Measurements from ENCODE around the gene ZNRF4. TPM values are rescaled to one million over a fixed set of nuclear protein-coding genes. Genes with fewer than 3 reads are reported as not detected.
"Not testable (repeated sequence)": the region's sequence is repeated elsewhere in the genome, so short reads cannot be mapped to it uniquely, and the experiment has no call there.

ZNRF4 gene
- total RNA-seq, result not detected

GRCh38 chr19:5455367-5456129 lies at the start of gene ZNRF4:
ZNRF4 (plus strand) TSS chr19:5455417; CDS start chr19:5455492, 75 bp downstream.
- no peaks in the 10 kb centered on the region for H3K4me1 Mint-ChIP-seq (ENCODE audit: low read depth)
- H3K27ac Mint-ChIP-seq, result no peak within 1 kb of the TSS
- DNase-seq, result no peak
- H3K36me3 Mint-ChIP-seq (ENCODE audit: low read depth), result no peaks in the 10 kb centered on the region
- H3K27me3 Mint-ChIP-seq (ENCODE audit: low read depth), result peaks cover 2% of the 10 kb centered on the region
- H3K9me3 Mint-ChIP-seq, result no peaks in the 10 kb centered on the region
- CTCF ChIA-PET, result no interaction called here
- H3K4me3 Mint-ChIP-seq, result no peak within 1 kb of the TSS
- intact Hi-C loops (cut with micrococcal nuclease), result no loop called here

GRCh38 chr19:5406198-5406597 lies 49.0 kb upstream of the ZNRF4 start:
- H3K4me1 Mint-ChIP-seq (ENCODE audit: low read depth); intact Hi-C loops (cut with micrococcal nuclease); CTCF ChIA-PET; DNase-seq; H3K36me3 Mint-ChIP-seq (ENCODE audit: low read depth); H3K27ac Mint-ChIP-seq; H3K4me3 Mint-ChIP-seq; H3K9me3 Mint-ChIP-seq; H3K27me3 Mint-ChIP-seq (ENCODE audit: low read depth): not testable (repeated sequence)

GRCh38 chr19:5406816-5407215 lies 48.4 kb upstream of the ZNRF4 start:
- Mint-ChIP-seq H3K4me1 (ENCODE audit: low read depth) (no peaks in the 10 kb centered on the region), H3K9me3 (peaks cover 8% of the 10 kb centered on the region), H3K4me3 (no peak overlapping the region), H3K27me3 (ENCODE audit: low read depth) (peaks cover 10% of the 10 kb centered on the region), H3K27ac (no peak overlapping the region), H3K36me3 (ENCODE audit: low read depth) (no peaks in the 10 kb centered on the region)
- CTCF ChIA-PET, result interaction anchor here (0.7 kb wide), 1 partner anchor 177 kb away, joined by 3 read pairs; no protein-coding TSS in a partner anchor
- intact Hi-C loops (cut with micrococcal nuclease), result no loop called here
- DNase-seq, result no peak

- no peak overlapping the region for H3K27ac Mint-ChIP-seq
- H3K36me3 Mint-ChIP-seq (ENCODE audit: low read depth), result no peaks in the 10 kb centered on the region
- no peak overlapping the region for H3K4me3 Mint-ChIP-seq
- CTCF ChIA-PET, result no interaction called here
- H3K9me3 Mint-ChIP-seq, result peaks cover 8% of the 10 kb centered on the region
- no peak for DNase-seq
- intact Hi-C loops (cut with micrococcal nuclease), result no loop called here
- H3K27me3 Mint-ChIP-seq (ENCODE audit: low read depth), result peaks cover 8% of the 10 kb centered on the region
- H3K4me1 Mint-ChIP-seq (ENCODE audit: low read depth), result no peaks in the 10 kb centered on the region
Measured at GRCh38 chr19:5407356-5407755, 47.9 kb upstream of the ZNRF4 start.

- intact Hi-C loops (cut with micrococcal nuclease), result no loop called here
- Mint-ChIP-seq H3K27me3 (ENCODE audit: low read depth) (peaks cover 31% of the 10 kb centered on the region), H3K9me3 (no peaks in the 10 kb centered on the region), H3K4me3 (no peak overlapping the region), H3K27ac (no peak overlapping the region), H3K36me3 (ENCODE audit: low read depth) (no peaks in the 10 kb centered on the region), H3K4me1 (ENCODE audit: low read depth) (no peaks in the 10 kb centered on the region)
- DNase-seq, result no peak
- CTCF ChIA-PET, result no interaction called here
Measured at GRCh38 chr19:5417495-5418436, 37.5 kb upstream of the ZNRF4 start.

GRCh38 chr19:5418677-5419076 lies 36.5 kb upstream of the ZNRF4 start:
- Mint-ChIP-seq H3K27ac (no peak overlapping the region), H3K27me3 (ENCODE audit: low read depth) (peaks cover 34% of the 10 kb centered on the region), H3K4me3 (no peak overlapping the region), H3K4me1 (ENCODE audit: low read depth) (no peaks in the 10 kb centered on the region), H3K36me3 (ENCODE audit: low read depth) (no peaks in the 10 kb centered on the region), H3K9me3 (no peaks in the 10 kb centered on the region)
- no peak for DNase-seq
- CTCF ChIA-PET, result no interaction called here
- intact Hi-C loops (cut with micrococcal nuclease), result no loop called here

- intact Hi-C loops (cut with micrococcal nuclease), result no loop called here
Measured at GRCh38 chr19:5420953-5421352, 34.3 kb upstream of the ZNRF4 start.

GRCh38 chr19:5423567-5424125 lies 31.6 kb upstream of the ZNRF4 start:
- CTCF ChIA-PET, result interaction anchor here (0.6 kb wide), 1 partner anchor 916 kb away, joined by 5 read pairs; no protein-coding TSS in a partner anchor
- DNase-seq, result no peak
- Mint-ChIP-seq H3K4me1 (ENCODE audit: low read depth) (no peaks in the 10 kb centered on the region), H3K9me3 (no peaks in the 10 kb centered on the region), H3K36me3 (ENCODE audit: low read depth) (no peaks in the 10 kb centered on the region), H3K27me3 (ENCODE audit: low read depth) (peaks cover 39% of the 10 kb centered on the region), H3K27ac (no peak overlapping the region), H3K4me3 (no peak overlapping the region)
- intact Hi-C loops (cut with micrococcal nuclease), result no loop called here

More at GRCh38 chr19:5420953-5421352, 34.3 kb upstream of the ZNRF4 start:
- Mint-ChIP-seq H3K4me1 (ENCODE audit: low read depth) (no peaks in the 10 kb centered on the region), H3K9me3 (no peaks in the 10 kb centered on the region), H3K27ac (no peak overlapping the region), H3K4me3 (no peak overlapping the region), H3K36me3 (ENCODE audit: low read depth) (no peaks in the 10 kb centered on the region), H3K27me3 (ENCODE audit: low read depth) (peaks cover 38% of the 10 kb centered on the region)
- CTCF ChIA-PET, result no interaction called here
- no peak for DNase-seq

GRCh38 chr19:5424192-5424973 lies 30.8 kb upstream of the ZNRF4 start:
- Mint-ChIP-seq H3K27ac (no peak overlapping the region), H3K4me3 (no peak overlapping the region), H3K4me1 (ENCODE audit: low read depth) (no peaks in the 10 kb centered on the region), H3K9me3 (no peaks in the 10 kb centered on the region), H3K27me3 (ENCODE audit: low read depth) (peaks cover 32% of the 10 kb centered on the region), H3K36me3 (ENCODE audit: low read depth) (no peaks in the 10 kb centered on the region)
- intact Hi-C loops (cut with micrococcal nuclease), result no loop called here
- CTCF ChIA-PET, result no interaction called here
- no peak for DNase-seq

- Mint-ChIP-seq H3K9me3 (no peaks in the 10 kb centered on the region), H3K36me3 (ENCODE audit: low read depth) (no peaks in the 10 kb centered on the region), H3K4me3 (no peak overlapping the region), H3K27ac (no peak overlapping the region), H3K4me1 (ENCODE audit: low read depth) (no peaks in the 10 kb centered on the region), H3K27me3 (ENCODE audit: low read depth) (peaks cover 32% of the 10 kb centered on the region)
- CTCF ChIA-PET, result no interaction called here
- no peak for DNase-seq
- intact Hi-C loops (cut with micrococcal nuclease), result no loop called here
Measured at GRCh38 chr19:5425260-5425659, 30.0 kb upstream of the ZNRF4 start.

- intact Hi-C loops (cut with micrococcal nuclease), result no loop called here
- Mint-ChIP-seq H3K36me3 (ENCODE audit: low read depth) (no peaks in the 10 kb centered on the region), H3K4me3 (no peak overlapping the region), H3K27ac (no peak overlapping the region), H3K27me3 (ENCODE audit: low read depth) (peaks cover 23% of the 10 kb centered on the region), H3K9me3 (no peaks in the 10 kb centered on the region), H3K4me1 (ENCODE audit: low read depth) (no peaks in the 10 kb centered on the region)
- CTCF ChIA-PET, result interaction anchor here (0.6 kb wide), 1 partner anchor 854 kb away, joined by 3 read pairs; no protein-coding TSS in a partner anchor
- DNase-seq, result no peak
Measured at GRCh38 chr19:5430237-5430636, 25.0 kb upstream of the ZNRF4 start.

- CTCF ChIA-PET, result no interaction called here
- no peaks in the 10 kb centered on the region for H3K9me3 Mint-ChIP-seq
- H3K4me1 Mint-ChIP-seq (ENCODE audit: low read depth), result no peaks in the 10 kb centered on the region
- DNase-seq, result no peak
- peaks cover 21% of the 10 kb centered on the region for H3K27me3 Mint-ChIP-seq (ENCODE audit: low read depth)
- H3K27ac Mint-ChIP-seq, result no peak overlapping the region
- no peak overlapping the region for H3K4me3 Mint-ChIP-seq
- intact Hi-C loops (cut with micrococcal nuclease), result no loop called here
- H3K36me3 Mint-ChIP-seq (ENCODE audit: low read depth), result no peaks in the 10 kb centered on the region
Measured at GRCh38 chr19:5432687-5433086, 22.5 kb upstream of the ZNRF4 start.
